Effector CD4-positive, alpha-beta T cell (primary cell): ENCODE results near the gene PAM16.
A peak's percentile ranks its signal among the peaks of the same experiment; 100 is the strongest.

Experiments
- DNase-seq: peaks from one replicate; pipeline ENCODE4 v3.0.0-alpha.2; 2020

PAM16 gene

GRCh38 chr16:4317532-4318450 is 33.3 kb downstream of the PAM16 start:
- DNase-seq = no peak

- DNase-seq = no peak
These were observed 34.1 kb downstream of the PAM16 start for GRCh38 chr16:4316864-4317531.

GRCh38 chr16:4316108-4316863 is 34.8 kb downstream of the PAM16 start:
- no peak for DNase-seq

GRCh38 chr16:4315186-4316107 is 35.7 kb downstream of the PAM16 start, which contains the start of gene GLIS2:
Gene GLIS2 (plus strand): TSS chr16:4316067. CDS start chr16:4332281, 16,214 bp downstream.
- peak; percentile 21 for DNase-seq

GRCh38 chr16:4314532-4315185 is 36.5 kb downstream of the PAM16 start:
- DNase-seq = no peak

GRCh38 chr16:4313563-4314531 is 37.3 kb downstream of the PAM16 start:
- no peak for DNase-seq

GRCh38 chr16:4309833-4310266 is 41.3 kb downstream of the PAM16 start:
- peak; percentile 50 for DNase-seq

- no peak for DNase-seq
These were observed 41.9 kb downstream of the PAM16 start for GRCh38 chr16:4309102-4309832.

GRCh38 chr16:4307215-4308037 is 43.7 kb downstream of the PAM16 start:
- DNase-seq = peak; percentile 95

GRCh38 chr16:4306470-4307214 is 44.5 kb downstream of the PAM16 start:
- DNase-seq = peak; percentile 45

GRCh38 chr16:4303973-4304372 is 47.1 kb downstream of the PAM16 start:
- DNase-seq = no peak

- DNase-seq = no peak
These were observed 49.2 kb downstream of the PAM16 start for GRCh38 chr16:4301968-4302367.

GRCh38 chr16:4301177-4301576 is 49.9 kb downstream of the PAM16 start:
- no peak for DNase-seq

- no peak for DNase-seq
These were observed 52.2 kb downstream of the PAM16 start for GRCh38 chr16:4298761-4299522.

GRCh38 chr16:4297480-4297879 is 53.6 kb downstream of the PAM16 start:
- no peak for DNase-seq

- no peak for DNase-seq
These were observed 55.5 kb downstream of the PAM16 start for GRCh38 chr16:4295581-4295980.
